COLO829 (cell line): Measurements from ENCODE around the gene NAGS.
"Not testable (repeated sequence)": the region's sequence is repeated elsewhere in the genome, so short reads cannot be mapped to it uniquely, and the experiment has no call there.

ENCODE experiments used
- DNase-seq: peaks from one replicate; pipeline ENCODE4 v3.0.0; 2012; ENCODE audit warnings: low spot score

Gene NAGS, protein sequence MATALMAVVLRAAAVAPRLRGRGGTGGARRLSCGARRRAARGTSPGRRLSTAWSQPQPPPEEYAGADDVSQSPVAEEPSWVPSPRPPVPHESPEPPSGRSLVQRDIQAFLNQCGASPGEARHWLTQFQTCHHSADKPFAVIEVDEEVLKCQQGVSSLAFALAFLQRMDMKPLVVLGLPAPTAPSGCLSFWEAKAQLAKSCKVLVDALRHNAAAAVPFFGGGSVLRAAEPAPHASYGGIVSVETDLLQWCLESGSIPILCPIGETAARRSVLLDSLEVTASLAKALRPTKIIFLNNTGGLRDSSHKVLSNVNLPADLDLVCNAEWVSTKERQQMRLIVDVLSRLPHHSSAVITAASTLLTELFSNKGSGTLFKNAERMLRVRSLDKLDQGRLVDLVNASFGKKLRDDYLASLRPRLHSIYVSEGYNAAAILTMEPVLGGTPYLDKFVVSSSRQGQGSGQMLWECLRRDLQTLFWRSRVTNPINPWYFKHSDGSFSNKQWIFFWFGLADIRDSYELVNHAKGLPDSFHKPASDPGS

DNA sequence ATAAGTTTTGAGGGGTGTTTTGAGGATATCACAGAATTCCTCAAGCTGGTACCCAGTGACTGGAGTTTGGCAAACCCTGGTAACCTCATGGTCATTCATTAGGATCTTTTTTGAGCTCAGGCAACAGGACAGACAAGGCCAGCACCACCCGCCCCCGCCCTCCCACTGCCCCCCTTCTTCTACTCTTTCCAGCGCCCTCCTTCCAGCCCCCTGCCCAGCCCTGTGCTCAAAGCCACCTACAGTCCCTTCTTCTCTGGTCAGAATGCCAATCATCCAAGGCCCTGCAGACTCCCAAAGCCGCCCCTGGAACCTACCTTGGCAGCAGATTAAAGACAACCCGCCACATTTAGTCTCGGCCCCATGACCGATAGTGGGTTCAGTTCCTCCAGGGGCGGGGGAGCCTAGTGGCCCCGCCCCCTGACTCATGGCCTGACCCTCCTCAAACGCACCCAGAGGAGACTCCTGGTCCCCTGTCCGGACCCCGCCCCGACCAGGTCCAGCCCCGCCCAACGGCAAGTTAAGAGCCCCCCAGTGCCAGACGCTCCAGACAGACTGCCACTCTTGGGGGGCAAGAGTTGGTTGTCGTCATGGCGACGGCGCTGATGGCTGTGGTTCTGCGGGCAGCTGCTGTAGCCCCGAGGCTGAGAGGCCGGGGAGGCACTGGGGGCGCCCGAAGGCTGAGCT lies at the start of gene NAGS:
NAGS (plus strand) TSS at position 546 of the 684 bp plus-strand sequence; CDS start at position 588, 42 bp downstream.
- DNase-seq = no peak

GRCh38 chr17:43956222-43956621 lies 48.2 kb upstream of the NAGS start:
- no peak for DNase-seq

DNA sequence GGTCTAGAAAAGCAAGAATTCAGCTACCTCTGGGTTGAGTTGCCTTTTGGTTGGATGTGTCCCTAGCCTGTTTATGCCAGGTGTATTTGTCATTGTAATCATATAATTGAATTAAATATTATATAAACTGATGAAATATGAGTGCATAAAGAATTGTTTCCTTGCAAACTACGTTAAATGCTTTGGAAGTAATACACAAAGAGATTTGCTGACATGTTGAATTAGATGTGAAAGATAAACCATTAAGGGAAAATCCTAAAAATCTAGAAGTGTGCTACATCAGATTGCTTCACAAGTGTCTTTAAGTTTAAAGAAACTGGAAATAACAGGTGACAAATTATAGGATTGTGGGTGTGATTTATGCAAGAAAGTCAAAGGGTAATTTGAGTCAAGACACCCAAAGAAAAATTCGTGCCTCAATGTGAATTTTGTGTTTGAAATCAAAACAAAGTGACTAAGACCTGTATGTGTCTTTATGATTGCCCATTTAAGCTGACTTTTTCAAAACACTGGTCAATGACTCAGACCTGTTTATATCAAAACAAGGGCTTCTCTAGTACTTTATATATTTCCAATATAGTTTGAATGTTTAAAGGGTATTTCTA lies 45.6 kb upstream of the NAGS start:
- no peak for DNase-seq

GRCh38 chr17:43961292-43961691 lies 43.1 kb upstream of the NAGS start:
- not testable (repeated sequence) for DNase-seq

DNA sequence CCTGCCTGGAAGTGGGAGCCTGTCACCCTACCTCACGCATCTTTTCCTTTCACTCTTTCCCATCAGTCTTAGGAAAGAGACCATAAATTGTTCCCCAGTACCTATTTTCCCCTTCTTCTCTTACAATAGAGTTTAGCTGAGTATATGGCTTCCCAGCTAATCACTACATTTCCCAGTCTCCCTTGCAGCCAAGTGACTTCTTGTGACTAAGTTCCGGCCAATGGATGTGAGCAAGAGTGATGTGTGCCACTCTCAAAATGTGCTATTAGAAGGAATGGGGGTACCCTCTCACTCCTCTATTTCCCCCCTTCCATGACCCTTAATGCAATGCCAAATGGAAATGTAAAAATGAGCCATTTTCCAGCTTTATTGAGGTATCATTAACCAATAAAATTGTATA lies 42.5 kb upstream of the NAGS start:
- DNase-seq = no peak

GRCh38 chr17:43962479-43962878 lies 41.9 kb upstream of the NAGS start:
- DNase-seq = no peak

- no peak for DNase-seq
Observed at GRCh38 chr17:43966276-43966675, 38.1 kb upstream of the NAGS start.

GRCh38 chr17:43967251-43967875 lies 37.1 kb upstream of the NAGS start:
- DNase-seq = no peak

DNA sequence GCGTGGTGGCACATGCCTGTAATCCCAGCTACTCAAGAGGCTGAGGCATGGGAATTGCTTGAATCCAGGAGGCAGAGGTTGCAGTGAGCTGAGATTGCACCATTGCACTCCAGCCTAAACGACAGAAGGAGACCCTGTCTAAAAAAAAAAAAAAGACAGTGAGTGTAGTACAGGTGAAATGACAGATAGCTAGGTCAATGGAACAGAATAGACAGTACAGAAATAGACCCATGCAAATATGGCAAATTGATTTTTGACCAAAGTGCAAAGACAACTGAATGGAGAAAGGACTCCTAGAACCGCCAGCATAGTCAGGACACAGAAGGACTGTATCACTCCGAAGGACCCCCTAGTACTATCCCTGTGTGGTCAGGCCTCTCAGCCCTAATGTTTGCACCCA lies 34.1 kb upstream of the NAGS start:
- DNase-seq = no peak

DNA sequence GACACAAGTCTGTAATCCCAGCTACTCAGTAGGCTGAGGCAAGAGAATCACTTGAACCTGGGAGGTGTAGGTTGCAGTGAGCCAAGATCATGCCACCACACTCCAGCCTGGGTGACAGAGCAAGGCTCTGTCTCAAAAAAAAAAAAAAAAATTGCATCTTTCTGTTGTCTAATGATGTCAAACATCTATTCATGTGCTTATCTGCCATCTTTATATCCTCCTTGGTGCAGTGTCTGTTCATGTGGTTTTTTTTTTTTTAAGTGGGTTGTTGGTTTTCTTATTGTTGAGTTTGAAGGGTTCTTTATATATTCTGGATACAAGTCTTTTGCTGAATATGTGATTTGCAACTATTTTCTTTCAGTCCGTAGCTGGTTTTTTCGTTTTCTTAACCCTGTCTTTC lies 33.0 kb upstream of the NAGS start:
- DNase-seq = not testable (repeated sequence)

GRCh38 chr17:43972444-43973212 lies 31.8 kb upstream of the NAGS start:
- not testable (repeated sequence) for DNase-seq

DNA sequence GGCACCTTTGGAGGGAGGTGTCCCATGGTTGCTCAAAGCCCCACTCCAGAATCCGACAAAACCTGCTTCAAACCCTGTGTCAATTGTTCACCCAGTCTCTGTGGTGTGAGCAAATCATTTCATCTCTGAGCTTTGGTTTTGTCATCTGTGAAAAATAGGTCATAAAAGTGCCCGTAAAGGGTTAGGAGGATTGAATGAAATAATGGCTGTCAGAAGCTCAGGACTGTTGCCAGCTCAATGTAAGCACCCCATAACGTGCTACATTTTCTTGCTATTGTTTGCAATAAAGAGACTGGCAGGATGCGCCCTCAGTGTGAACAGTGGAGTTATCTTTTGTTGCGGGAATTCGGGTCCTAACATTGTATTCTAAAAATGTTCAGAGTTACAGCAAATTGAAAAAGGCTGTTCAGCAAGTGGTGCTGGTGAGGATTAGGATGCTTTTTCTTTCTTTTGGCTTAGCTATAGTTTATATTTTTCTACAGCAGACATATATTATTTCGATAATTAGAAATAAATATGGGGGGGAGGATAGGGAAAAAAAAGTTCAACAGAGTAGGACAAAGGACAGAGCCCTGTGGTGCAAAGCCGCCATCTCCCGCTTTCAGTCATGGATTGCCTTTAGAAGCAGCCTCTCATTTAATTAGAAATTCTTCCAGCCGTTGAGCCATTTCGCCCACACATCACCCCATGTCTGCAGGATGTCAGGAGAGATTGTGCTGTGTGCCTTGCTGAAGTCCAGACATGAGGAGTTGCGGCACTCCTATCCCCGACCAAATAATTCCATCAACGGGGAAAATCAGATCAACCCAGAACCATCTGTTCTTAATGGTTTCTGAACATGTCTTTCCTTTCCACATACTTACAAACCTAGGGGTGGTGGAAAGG lies 29.8 kb upstream of the NAGS start:
- DNase-seq = no peak

DNA sequence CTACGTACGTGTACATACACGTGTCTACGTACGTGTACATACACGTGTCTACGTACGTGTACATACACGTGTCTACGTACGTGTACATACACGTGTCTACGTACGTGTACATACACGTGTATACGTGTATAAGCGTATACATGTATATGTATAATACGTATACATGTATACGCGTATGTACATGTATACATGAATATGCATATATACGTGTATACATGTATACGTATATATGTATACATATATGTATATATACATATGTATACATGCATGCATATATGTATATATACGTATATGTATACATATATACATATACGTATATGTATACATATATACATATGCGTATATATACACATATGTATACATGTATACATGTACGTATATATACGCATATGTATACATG lies 28.5 kb upstream of the NAGS start:
- no peak for DNase-seq

DNA sequence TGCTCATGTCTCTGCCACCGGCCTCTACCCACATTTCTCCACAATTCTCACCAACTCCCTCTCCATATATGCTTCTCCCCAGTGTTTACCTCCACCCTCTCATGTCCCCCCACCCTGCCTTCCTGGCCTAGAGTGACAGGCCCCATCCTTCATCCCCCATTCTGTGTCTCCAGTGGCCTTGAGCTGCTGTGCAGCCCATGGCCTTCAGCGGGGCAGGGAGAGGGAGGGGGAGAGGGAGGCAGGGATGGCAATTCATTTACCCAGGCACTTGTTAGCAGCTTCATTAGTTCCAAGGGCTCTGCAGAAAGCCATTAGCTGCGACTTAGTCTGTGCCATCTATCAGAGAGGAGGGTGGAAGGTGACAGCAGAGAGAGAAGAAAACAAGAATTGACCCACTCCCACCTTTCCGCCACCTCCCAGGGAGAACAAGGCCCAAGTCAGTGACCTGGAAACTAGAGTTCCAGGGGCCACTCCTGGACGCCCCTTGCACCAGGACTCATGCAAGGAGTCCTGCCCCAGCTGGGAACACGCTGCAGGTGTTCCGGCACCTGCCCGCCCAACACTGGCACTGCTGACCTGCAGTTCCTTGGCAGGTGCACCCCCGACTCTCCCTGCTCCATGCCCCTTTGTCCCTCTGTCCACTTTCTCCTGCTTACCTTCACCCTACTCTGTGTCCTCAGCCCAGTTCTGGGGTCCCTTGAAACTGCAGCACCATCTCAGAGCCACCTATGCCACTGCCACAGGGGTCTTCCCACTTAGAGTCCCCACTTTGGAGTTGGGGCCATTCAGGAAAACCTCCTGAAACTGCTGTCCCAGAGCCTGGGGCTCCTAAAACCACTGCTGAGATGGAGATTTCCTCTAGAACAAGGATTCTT lies 27.2 kb upstream of the NAGS start:
- no peak for DNase-seq

GRCh38 chr17:43978078-43978477 lies 26.3 kb upstream of the NAGS start:
- no peak for DNase-seq

DNA sequence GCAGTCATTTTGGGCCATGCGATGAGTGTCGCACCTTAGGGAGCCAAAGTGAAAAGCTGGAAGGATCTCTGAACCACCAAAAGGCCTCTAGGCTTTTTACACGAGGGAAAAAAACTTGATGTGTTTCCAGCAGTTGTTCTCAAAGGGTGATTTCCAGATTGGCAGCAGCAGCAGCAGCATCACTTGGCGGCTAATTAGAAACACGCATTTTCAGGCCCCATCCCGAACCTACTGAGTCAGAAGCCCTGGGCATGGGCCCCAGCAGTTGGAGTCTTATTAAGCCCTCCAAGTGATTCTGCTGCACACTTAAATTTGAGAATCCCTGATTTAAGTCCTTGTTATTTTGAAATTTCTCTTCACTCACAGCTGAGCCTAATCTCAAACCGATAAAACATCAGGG lies 25.4 kb upstream of the NAGS start:
- DNase-seq = no peak

DNA sequence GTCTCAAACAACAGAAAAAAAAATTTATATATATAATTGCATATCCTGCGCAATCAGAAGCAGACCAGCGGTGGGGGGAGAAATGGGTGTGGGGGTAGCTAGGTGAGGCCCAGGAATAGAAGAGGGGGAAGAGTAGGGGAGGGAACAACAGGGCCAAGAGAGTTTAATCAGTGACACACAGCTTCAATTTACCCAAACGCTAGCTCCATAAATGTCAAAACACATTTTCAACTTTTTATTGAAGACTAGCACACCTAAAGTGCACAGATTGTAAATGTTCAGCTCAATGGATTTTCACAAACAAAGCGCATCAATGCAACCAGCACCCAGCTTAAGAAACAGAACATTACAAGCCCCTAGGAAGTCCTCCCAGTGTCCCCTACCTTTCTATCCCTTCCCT lies 24.8 kb upstream of the NAGS start:
- no peak for DNase-seq

- no peak for DNase-seq
Observed at GRCh38 chr17:43982171-43982570, 22.3 kb upstream of the NAGS start.

- DNase-seq = no peak
Observed at GRCh38 chr17:43983196-43983514, 21.3 kb upstream of the NAGS start.
